Progenitor cell of endocrine pancreas (in vitro differentiated cells): ENCODE measurements around the gene DLGAP4. TPM values are rescaled to one million over a fixed set of nuclear protein-coding genes. Genes with fewer than 3 reads are reported as not detected.

Experiments used
- DNase-seq: peaks from one replicate; pipeline ENCODE4 v3.0.0; 2021; ENCODE audit warnings: low spot score; ENCODE audit not compliant: unreplicated experiment
- H3K27ac Mint-ChIP-seq: 2 replicates; pipeline ENCODE4 v1.8.0; 2021; ENCODE audit warnings: mild to moderate bottlenecking, moderate library complexity, mixed read lengths
- H3K27me3 Mint-ChIP-seq: 2 replicates; pipeline ENCODE4 v1.8.0; 2021; ENCODE audit warnings: mixed read lengths
- H3K36me3 Mint-ChIP-seq: 2 replicates; pipeline ENCODE4 v1.8.0; 2022; ENCODE audit warnings: mixed read lengths; ENCODE audit not compliant: insufficient read depth
- H3K4me1 Mint-ChIP-seq: 2 replicates; pipeline ENCODE4 v1.8.0; 2021; ENCODE audit warnings: low read depth, mixed read lengths
- H3K4me3 Mint-ChIP-seq: 2 replicates; pipeline ENCODE4 v1.8.0; 2021; ENCODE audit warnings: low read depth, mild to moderate bottlenecking, moderate library complexity, mixed read lengths
- H3K9me3 Mint-ChIP-seq: 2 replicates; pipeline ENCODE4 v1.8.0; 2021; ENCODE audit warnings: low read depth, mixed read lengths
- total RNA-seq: library from RNA; stranded (reverse); gene quantifications from 2 replicates; pipeline ENCODE4 v1.2.1, GENCODE V29; 2021
- TF ChIP-seq, protein P1 (sequence below): fragments of 200-600 bp; sonication (generic); IDR thresholded peaks from one replicate; pipeline ENCODE4 v1.5.0; 2021; ENCODE audit warnings: antibody characterized with exemption, mild to moderate bottlenecking; ENCODE audit not compliant: unreplicated experiment

DLGAP4 gene
- total RNA-seq, 1 donor from 2014 or later: 109 TPM

- no peak overlapping the region for H3K27ac Mint-ChIP-seq
- no peaks in the 10 kb centered on the region for H3K9me3 Mint-ChIP-seq
- no peak overlapping the region for H3K4me3 Mint-ChIP-seq
- H3K27me3 Mint-ChIP-seq: peaks cover 8% of the 10 kb centered on the region
- H3K36me3 Mint-ChIP-seq: no peaks in the 10 kb centered on the region
- DNase-seq: no peak
- H3K4me1 Mint-ChIP-seq: peaks cover 20% of the 10 kb centered on the region
- TF ChIP-seq, protein P1, sequence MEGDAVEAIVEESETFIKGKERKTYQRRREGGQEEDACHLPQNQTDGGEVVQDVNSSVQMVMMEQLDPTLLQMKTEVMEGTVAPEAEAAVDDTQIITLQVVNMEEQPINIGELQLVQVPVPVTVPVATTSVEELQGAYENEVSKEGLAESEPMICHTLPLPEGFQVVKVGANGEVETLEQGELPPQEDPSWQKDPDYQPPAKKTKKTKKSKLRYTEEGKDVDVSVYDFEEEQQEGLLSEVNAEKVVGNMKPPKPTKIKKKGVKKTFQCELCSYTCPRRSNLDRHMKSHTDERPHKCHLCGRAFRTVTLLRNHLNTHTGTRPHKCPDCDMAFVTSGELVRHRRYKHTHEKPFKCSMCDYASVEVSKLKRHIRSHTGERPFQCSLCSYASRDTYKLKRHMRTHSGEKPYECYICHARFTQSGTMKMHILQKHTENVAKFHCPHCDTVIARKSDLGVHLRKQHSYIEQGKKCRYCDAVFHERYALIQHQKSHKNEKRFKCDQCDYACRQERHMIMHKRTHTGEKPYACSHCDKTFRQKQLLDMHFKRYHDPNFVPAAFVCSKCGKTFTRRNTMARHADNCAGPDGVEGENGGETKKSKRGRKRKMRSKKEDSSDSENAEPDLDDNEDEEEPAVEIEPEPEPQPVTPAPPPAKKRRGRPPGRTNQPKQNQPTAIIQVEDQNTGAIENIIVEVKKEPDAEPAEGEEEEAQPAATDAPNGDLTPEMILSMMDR: no peak
Measured at GRCh38 chr20:36455972-36456625, 150.0 kb downstream of the DLGAP4 start.

DNA sequence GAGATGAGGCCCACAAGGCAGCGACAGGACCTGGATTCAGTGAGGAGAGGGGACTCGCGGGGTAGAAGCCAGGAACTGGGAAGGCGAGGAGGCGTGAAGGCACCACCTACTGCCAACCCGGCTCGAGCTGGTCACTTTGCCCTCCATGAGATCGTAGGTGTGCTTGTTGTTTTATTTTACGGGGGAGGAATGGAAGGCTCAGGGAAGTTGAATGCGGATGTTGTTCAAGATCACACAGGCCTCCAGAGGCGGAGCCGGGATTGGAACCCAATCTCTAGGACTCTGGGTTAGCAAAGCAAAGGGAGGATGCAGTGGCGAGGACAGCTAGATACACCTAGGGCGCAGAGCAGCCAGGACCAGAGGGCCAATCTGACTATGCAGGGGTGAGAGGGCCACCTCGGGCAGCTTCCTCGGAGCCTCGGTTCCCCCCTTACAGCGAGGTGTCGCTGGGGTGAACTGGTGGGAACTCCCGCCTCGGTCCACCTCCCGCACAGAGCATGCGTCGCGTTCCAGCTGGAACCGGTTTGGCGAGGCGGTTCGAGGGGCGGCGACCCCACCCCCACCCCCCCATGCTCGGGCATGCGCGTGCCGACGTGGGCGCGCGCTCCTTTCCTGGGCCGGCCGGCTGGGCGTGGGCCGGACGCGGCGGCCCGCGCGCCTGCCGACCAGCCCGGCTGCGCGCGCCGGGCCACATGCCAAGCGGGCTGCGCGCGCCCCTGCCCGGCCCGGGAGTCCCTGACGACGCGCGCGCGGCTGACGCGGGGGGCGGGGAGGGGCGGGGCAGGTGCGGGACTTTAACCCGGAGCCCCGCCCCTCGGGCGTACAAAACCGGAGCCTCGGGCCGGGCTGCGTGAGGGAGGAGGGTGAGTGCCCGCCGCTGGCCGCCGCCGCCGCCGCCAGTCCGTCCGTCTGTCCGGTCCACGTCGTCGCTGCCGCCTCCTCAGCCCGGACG is 154.8 kb downstream of the DLGAP4 start:
- Mint-ChIP-seq H3K27me3 (peaks cover 5% of the 10 kb centered on the region), H3K4me1 (peaks cover 26% of the 10 kb centered on the region), H3K4me3 (peak overlapping the region; percentile 69), H3K9me3 (no peaks in the 10 kb centered on the region), H3K36me3 (no peaks in the 10 kb centered on the region), H3K27ac (peak overlapping the region; percentile 72)
- peak; percentile 86 for DNase-seq
- TF ChIP-seq, protein P1: no peak

DNA sequence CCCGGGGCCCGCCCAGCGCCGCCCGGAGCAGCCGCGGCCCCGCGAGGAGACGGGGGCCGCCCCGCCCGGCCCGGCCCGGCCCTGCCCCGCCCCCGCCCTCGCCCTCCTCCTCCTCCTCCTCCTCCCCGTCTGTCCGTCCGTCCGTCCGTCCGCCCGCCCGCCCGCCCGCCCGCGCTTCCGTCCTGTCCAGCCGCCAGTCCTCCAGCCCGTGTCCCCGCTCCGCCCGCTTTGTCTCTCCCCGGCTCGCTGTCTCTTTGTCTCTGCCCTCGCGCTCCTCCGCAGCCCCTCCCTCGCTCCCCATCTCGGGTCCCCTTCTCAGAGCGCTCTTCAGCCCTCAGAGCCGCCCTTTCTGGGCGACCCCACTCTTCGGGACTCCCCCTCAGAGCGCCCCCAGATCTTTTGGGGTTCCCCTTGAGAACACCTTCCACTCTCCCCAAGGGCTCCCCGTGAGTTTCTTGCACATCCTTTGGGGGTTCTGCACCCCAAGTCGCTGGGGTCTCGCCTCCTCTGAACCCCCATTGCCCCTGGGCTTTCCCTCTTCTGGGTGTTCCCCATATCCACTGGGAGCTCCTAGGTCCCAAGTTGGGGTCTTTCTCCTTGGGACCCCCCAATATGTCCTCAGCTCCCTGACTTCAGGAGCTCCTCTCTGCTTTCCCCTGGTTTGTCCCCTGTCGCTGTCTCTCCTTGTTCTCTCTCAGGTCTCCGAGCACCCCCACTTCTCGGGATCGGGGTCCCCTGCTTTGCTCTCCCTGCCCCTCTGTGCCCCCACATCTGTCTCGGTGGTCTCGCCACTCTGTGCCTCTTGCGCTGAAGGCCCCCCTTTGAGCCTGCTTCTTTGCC is 155.7 kb downstream of the DLGAP4 start:
- H3K4me1 Mint-ChIP-seq: peaks cover 30% of the 10 kb centered on the region
- no peaks in the 10 kb centered on the region for H3K9me3 Mint-ChIP-seq
- no peak for DNase-seq
- peaks cover 3% of the 10 kb centered on the region for H3K27me3 Mint-ChIP-seq
- peak overlapping the region; percentile 95 for H3K4me3 Mint-ChIP-seq
- TF ChIP-seq, protein P1: no peak
- no peaks in the 10 kb centered on the region for H3K36me3 Mint-ChIP-seq
- H3K27ac Mint-ChIP-seq: peak overlapping the region; percentile 95

GRCh38 chr20:36462440-36463211 is 156.5 kb downstream of the DLGAP4 start:
- Mint-ChIP-seq H3K9me3 (no peaks in the 10 kb centered on the region), H3K27me3 (peaks cover 3% of the 10 kb centered on the region), H3K36me3 (no peaks in the 10 kb centered on the region), H3K27ac (peak overlapping the region; percentile 95), H3K4me1 (peaks cover 38% of the 10 kb centered on the region), H3K4me3 (peak overlapping the region; percentile 95)
- no peak for DNase-seq
- TF ChIP-seq, protein P1: no peak
